ENCODE measurements around the gene CEP170. TPM values are rescaled to one million over a fixed set of nuclear protein-coding genes. Genes with fewer than 3 reads are reported as not detected.

CEP170 gene
- total and polyA plus RNA-seq, 2 experiments from 2014 or later = 93.1 to 104 TPM

- peak overlapping the region; percentile 69; the same call in 1 of the 2 replicates for H3K4me2 ChIP-seq
- Mint-ChIP-seq H3K4me1 (peaks cover 11% of the 10 kb centered on the region; the same call in 2 of the 3 replicates), H3K27me3 (ENCODE audit: insufficient read depth, low read depth, poor library complexity) (peaks cover 7% of the 10 kb centered on the region), H3K4me3 (no peak overlapping the region), H3K36me3 (ENCODE audit: low read depth) (no peaks in the 10 kb centered on the region; the same call in 2 of the 3 replicates), H3K27ac (no peak overlapping the region), H3K9me3 (no peaks in the 10 kb centered on the region)
- no peak overlapping the region for H2AFZ ChIP-seq
- no peaks in the 10 kb centered on the region; the same call in 1 of the 2 replicates for H3F3A ChIP-seq (replicated peaks; ENCODE audit: low read depth)
- H3K9me2 ChIP-seq (ENCODE audit: insufficient read depth) = no peaks in the 10 kb centered on the region
- peaks cover 18% of the 10 kb centered on the region for H3K4me1 ChIP-seq (ENCODE audit: insufficient read depth)
- ATAC-seq (no peak), DNase-seq (ENCODE audit: low spot score) (no peak)
- no peak overlapping the region for H3K27ac ChIP-seq (ENCODE audit: low read depth)
- no peak overlapping the region for H3K4me3 ChIP-seq
- TF ChIP-seq JUNB (IDR thresholded peaks at IDR 0.05; ENCODE audit: unreplicated experiment) (no peak), CTCF (conservative IDR thresholded peaks at IDR 0.05; ENCODE audit: low read depth in 2 of 2) (no peak), CREB1 (CRISPR knock-in tag; IDR thresholded peaks at IDR 0.05; ENCODE audit: low read depth) (no peak), ZNF331 (CRISPR knock-in tag; IDR thresholded peaks at IDR 0.05; ENCODE audit: low read depth) (no peak), REST (IDR thresholded peaks at IDR 0.05; ENCODE audit: unreplicated experiment) (no peak), ZNF114 (CRISPR knock-in tag; IDR thresholded peaks at IDR 0.05) (no peak), EZH2phosphoT487 (IDR thresholded peaks at IDR 0.05; ENCODE audit: unreplicated experiment) (no peak), POLR2AphosphoS5 (IDR thresholded peaks at IDR 0.05; ENCODE audit: low read depth) (no peak), ZNF462 (CRISPR knock-in tag; IDR thresholded peaks at IDR 0.05) (no peak), NANOG (IDR thresholded peaks at IDR 0.05; ENCODE audit: borderline replicate concordance) (no peak), EZH2 (IDR thresholded peaks at IDR 0.05; ENCODE audit: low read depth, unreplicated experiment) (no peak), STAT1 (IDR thresholded peaks at IDR 0.05; ENCODE audit: unreplicated experiment) (no peak), ETS1 (IDR thresholded peaks at IDR 0.05) (no peak)
- no peaks in the 10 kb centered on the region for H3K27me3 ChIP-seq (ENCODE audit: insufficient read depth)
- peaks cover 36% of the 10 kb centered on the region for H3K79me2 ChIP-seq (replicated peaks; ENCODE audit: insufficient read depth)
- no peaks in the 10 kb centered on the region; the same call in 1 of the 2 replicates for H4K20me1 ChIP-seq (replicated peaks; ENCODE audit: insufficient read depth)
- no peaks in the 10 kb centered on the region for H3K36me3 ChIP-seq (ENCODE audit: insufficient read depth)
Measured at GRCh38 chr1:243257189-243257588, 2.1 kb upstream of the CEP170 start.

All from GM23338 (cell line).